ENCODE measurements around the gene VSTM4.

- TF ChIP-seq, protein P1, sequence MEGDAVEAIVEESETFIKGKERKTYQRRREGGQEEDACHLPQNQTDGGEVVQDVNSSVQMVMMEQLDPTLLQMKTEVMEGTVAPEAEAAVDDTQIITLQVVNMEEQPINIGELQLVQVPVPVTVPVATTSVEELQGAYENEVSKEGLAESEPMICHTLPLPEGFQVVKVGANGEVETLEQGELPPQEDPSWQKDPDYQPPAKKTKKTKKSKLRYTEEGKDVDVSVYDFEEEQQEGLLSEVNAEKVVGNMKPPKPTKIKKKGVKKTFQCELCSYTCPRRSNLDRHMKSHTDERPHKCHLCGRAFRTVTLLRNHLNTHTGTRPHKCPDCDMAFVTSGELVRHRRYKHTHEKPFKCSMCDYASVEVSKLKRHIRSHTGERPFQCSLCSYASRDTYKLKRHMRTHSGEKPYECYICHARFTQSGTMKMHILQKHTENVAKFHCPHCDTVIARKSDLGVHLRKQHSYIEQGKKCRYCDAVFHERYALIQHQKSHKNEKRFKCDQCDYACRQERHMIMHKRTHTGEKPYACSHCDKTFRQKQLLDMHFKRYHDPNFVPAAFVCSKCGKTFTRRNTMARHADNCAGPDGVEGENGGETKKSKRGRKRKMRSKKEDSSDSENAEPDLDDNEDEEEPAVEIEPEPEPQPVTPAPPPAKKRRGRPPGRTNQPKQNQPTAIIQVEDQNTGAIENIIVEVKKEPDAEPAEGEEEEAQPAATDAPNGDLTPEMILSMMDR (IDR thresholded peaks at IDR 0.05 in 4 of 5, conservative IDR thresholded peaks at IDR 0.05 in 1 of 5), result no peak
- TF ChIP-seq POLR2A (IDR thresholded peaks at IDR 0.05), result no peak
Measured at GRCh38 chr10:49053053-49053997, 62.0 kb downstream of the VSTM4 start.
